WTC11 (cell line): ENCODE results near the gene DPY30. TPM values are rescaled to one million over a fixed set of nuclear protein-coding genes. Genes with fewer than 3 reads are reported as not detected.

ENCODE experiments used
- ATAC-seq: fragments of 200-7000 bp; cut with Tn5 transposase; 2 replicates; pipeline ENCODE4 v1.10.0; 2021; ENCODE audit warnings: mild to moderate bottlenecking, moderate library complexity
- CTCF ChIA-PET: fragments of 300-600 bp; sonication (Branson Sonifier 250); formaldehyde crosslinking; loops from one replicate; lab custom pipeline; 2021; ENCODE audit warnings: antibody characterized with exemption; lab: Charles Lee
- POLR2A ChIA-PET: fragments of 350-600 bp; sonication (Branson Sonifier 250); formaldehyde crosslinking; loops from one replicate; lab custom pipeline; 2021; ENCODE audit warnings: antibody characterized with exemption; lab: Charles Lee
- DNase-seq: peaks from one replicate; pipeline ENCODE4 v3.0.0; 2021; ENCODE audit warnings: low spot score
- H3K27ac Mint-ChIP-seq: 2 replicates; pipeline ENCODE4 v1.8.0; 2021; ENCODE audit warnings: mixed read lengths
- H3K27me3 Mint-ChIP-seq: 2 replicates; pipeline ENCODE4 v1.8.0; 2021; ENCODE audit warnings: low read depth, mild to moderate bottlenecking, moderate library complexity, mixed read lengths
- H3K36me3 Mint-ChIP-seq: 2 replicates; pipeline ENCODE4 v1.8.0; 2021; ENCODE audit warnings: mixed read lengths
- H3K4me1 Mint-ChIP-seq: 2 replicates; pipeline ENCODE4 v1.8.0; 2022; ENCODE audit warnings: mixed read lengths
- H3K4me3 Mint-ChIP-seq: 2 replicates; pipeline ENCODE4 v1.8.0; 2021; ENCODE audit warnings: mild to moderate bottlenecking, moderate library complexity, mixed read lengths
- H3K9me3 Mint-ChIP-seq: 2 replicates; pipeline ENCODE4 v1.8.0; 2021; ENCODE audit warnings: mixed read lengths
- ARID4B ChIP-seq: sonication (generic); formaldehyde crosslinking; IDR thresholded peaks from 2 replicates; pipeline ENCODE4 v1.8.0; 2023; ENCODE audit warnings: missing genetic modification reagents, mild to moderate bottlenecking, borderline replicate concordance
- FOXJ3 ChIP-seq: sonication (generic); formaldehyde crosslinking; IDR thresholded peaks from 2 replicates; pipeline ENCODE4 v1.9.0; 2021; ENCODE audit warnings: missing genetic modification reagents, mild to moderate bottlenecking, borderline replicate concordance
- FOXP4 ChIP-seq: sonication (generic); formaldehyde crosslinking; IDR thresholded peaks from 2 replicates; pipeline ENCODE4 v1.8.0; 2022; ENCODE audit warnings: mild to moderate bottlenecking, missing genetic modification reagents
- GTF2I ChIP-seq: fragments of 250-450 bp; sonication (Bioruptor Pico); conservative IDR thresholded peaks from 2 replicates; pipeline ENCODE4 v1.4.0; 2021; ENCODE audit warnings: mild to moderate bottlenecking
- IRF2 ChIP-seq: sonication (generic); formaldehyde crosslinking; IDR thresholded peaks from 2 replicates; pipeline ENCODE4 v1.8.0; 2022; ENCODE audit warnings: low read depth, missing genetic modification reagents, borderline replicate concordance
- NFYB ChIP-seq: sonication (generic); formaldehyde crosslinking; conservative IDR thresholded peaks from 2 replicates; pipeline ENCODE4 v1.8.0; 2022; ENCODE audit warnings: low read depth, missing genetic modification reagents
- PRDM15 ChIP-seq: sonication (generic); formaldehyde crosslinking; IDR thresholded peaks from 2 replicates; pipeline ENCODE4 v1.8.0; 2022; ENCODE audit warnings: missing genetic modification reagents
- TEAD1 ChIP-seq: sonication (generic); formaldehyde crosslinking; IDR thresholded peaks from 2 replicates; pipeline ENCODE4 v1.8.0; 2022; ENCODE audit warnings: mild to moderate bottlenecking, missing genetic modification reagents
- ZNF219 ChIP-seq: sonication (generic); formaldehyde crosslinking; IDR thresholded peaks from 2 replicates; pipeline ENCODE4 v1.8.0; 2023; ENCODE audit warnings: missing genetic modification reagents, mild to moderate bottlenecking, borderline replicate concordance
- ZNF232 ChIP-seq: sonication (generic); formaldehyde crosslinking; IDR thresholded peaks from 2 replicates; pipeline ENCODE4 v1.8.0; 2022; ENCODE audit warnings: mild to moderate bottlenecking, missing genetic modification reagents
- ZNF396 ChIP-seq: fragments of 250-450 bp; sonication (Bioruptor Pico); IDR thresholded peaks from 2 replicates; pipeline ENCODE4 v1.8.0; 2021; ENCODE audit warnings: mild to moderate bottlenecking, moderate library complexity, borderline replicate concordance
- total RNA-seq: library from RNA; stranded (reverse); gene quantifications from 3 replicates; pipeline ENCODE4 v1.2.3, GENCODE V29; 2021
- TF ChIP-seq, protein P1 (sequence below): sonication (generic); formaldehyde crosslinking; IDR thresholded peaks from 2 replicates; pipeline ENCODE4 v1.8.1; 2023; ENCODE audit warnings: mild to moderate bottlenecking, moderate library complexity, missing genetic modification reagents
- TF ChIP-seq, protein P2 (sequence below): fragments of 250-450 bp; sonication (Bioruptor Pico); IDR thresholded peaks from 2 replicates; pipeline ENCODE4 v1.9.0; 2021; ENCODE audit warnings: mild to moderate bottlenecking, borderline replicate concordance

DPY30 gene
- total RNA-seq, 1 experiment from 2014 or later, result 116 TPM

DNA sequence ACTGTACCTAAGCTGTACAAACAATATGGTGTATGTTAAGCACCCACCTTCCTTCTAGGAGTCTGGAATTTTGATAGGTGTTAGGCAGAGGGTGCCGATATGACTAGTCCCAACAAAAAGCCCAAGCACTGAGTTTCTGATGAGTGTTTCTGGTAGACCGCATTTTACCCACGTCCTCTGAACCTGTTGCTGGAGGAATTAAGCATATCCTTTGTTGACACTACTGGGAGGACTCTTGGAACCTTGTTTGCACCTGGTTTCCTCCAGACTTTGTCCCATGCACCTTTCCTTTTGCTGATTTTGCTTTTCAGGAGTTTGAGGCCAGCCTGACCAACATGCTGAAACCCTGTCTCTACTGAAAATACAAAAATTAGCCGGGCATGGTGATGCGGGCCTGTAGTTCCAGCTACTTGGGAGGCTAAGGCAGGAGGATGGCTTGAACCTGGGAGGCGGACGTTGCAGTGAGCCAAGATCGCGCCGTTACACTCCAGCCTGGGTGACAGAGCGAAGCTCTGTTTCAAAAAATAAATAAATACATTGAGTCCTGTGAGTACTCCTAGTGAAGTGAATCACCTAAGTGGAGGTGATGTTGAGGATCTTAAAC lies 12.3 kb upstream of the DPY30 start:
- Mint-ChIP-seq H3K36me3 (no peaks in the 10 kb centered on the region), H3K9me3 (no peaks in the 10 kb centered on the region), H3K27me3 (no peaks in the 10 kb centered on the region), H3K27ac (no peak overlapping the region), H3K4me1 (no peaks in the 10 kb centered on the region), H3K4me3 (no peak overlapping the region)
- no peak for ATAC-seq
- CTCF ChIA-PET, result interaction anchor here (0.9 kb wide), 1 partner anchor 12 kb away, joined by 5 read pairs; no protein-coding TSS in a partner anchor
- DNase-seq, result no peak
- POLR2A ChIA-PET, result interaction anchor here (1.3 kb wide), 1 partner anchor 11 kb away, joined by 3 read pairs; no protein-coding TSS in a partner anchor
- TF ChIP-seq NFYB (CRISPR knock-in tag) (no peak), ZNF219 (CRISPR knock-in tag) (no peak), PRDM15 (CRISPR knock-in tag) (no peak), FOXJ3 (CRISPR knock-in tag) (no peak), GTF2I (CRISPR knock-in tag) (no peak), TEAD1 (no peak)
- TF ChIP-seq, protein P1, sequence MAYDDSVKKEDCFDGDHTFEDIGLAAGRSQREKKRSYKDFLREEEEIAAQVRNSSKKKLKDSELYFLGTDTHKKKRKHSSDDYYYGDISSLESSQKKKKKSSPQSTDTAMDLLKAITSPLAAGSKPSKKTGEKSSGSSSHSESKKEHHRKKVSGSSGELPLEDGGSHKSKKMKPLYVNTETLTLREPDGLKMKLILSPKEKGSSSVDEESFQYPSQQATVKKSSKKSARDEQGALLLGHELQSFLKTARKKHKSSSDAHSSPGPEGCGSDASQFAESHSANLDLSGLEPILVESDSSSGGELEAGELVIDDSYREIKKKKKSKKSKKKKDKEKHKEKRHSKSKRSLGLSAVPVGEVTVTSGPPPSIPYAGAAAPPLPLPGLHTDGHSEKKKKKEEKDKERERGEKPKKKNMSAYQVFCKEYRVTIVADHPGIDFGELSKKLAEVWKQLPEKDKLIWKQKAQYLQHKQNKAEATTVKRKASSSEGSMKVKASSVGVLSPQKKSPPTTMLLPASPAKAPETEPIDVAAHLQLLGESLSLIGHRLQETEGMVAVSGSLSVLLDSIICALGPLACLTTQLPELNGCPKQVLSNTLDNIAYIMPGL (CRISPR knock-in tag), result no peak

- H3K4me1 Mint-ChIP-seq, result peaks cover 11% of the 10 kb centered on the region
- no peak overlapping the region for H3K27ac Mint-ChIP-seq
- ATAC-seq (no peak), DNase-seq (no peak)
- no peaks in the 10 kb centered on the region for H3K9me3 Mint-ChIP-seq
- H3K36me3 Mint-ChIP-seq, result no peaks in the 10 kb centered on the region
- TF ChIP-seq ZNF396 (no peak), IRF2 (CRISPR knock-in tag) (no peak), ZNF232 (CRISPR knock-in tag) (no peak), ZNF219 (CRISPR knock-in tag) (no peak), ARID4B (CRISPR knock-in tag) (no peak), FOXP4 (CRISPR knock-in tag) (no peak)
- TF ChIP-seq, protein P2, sequence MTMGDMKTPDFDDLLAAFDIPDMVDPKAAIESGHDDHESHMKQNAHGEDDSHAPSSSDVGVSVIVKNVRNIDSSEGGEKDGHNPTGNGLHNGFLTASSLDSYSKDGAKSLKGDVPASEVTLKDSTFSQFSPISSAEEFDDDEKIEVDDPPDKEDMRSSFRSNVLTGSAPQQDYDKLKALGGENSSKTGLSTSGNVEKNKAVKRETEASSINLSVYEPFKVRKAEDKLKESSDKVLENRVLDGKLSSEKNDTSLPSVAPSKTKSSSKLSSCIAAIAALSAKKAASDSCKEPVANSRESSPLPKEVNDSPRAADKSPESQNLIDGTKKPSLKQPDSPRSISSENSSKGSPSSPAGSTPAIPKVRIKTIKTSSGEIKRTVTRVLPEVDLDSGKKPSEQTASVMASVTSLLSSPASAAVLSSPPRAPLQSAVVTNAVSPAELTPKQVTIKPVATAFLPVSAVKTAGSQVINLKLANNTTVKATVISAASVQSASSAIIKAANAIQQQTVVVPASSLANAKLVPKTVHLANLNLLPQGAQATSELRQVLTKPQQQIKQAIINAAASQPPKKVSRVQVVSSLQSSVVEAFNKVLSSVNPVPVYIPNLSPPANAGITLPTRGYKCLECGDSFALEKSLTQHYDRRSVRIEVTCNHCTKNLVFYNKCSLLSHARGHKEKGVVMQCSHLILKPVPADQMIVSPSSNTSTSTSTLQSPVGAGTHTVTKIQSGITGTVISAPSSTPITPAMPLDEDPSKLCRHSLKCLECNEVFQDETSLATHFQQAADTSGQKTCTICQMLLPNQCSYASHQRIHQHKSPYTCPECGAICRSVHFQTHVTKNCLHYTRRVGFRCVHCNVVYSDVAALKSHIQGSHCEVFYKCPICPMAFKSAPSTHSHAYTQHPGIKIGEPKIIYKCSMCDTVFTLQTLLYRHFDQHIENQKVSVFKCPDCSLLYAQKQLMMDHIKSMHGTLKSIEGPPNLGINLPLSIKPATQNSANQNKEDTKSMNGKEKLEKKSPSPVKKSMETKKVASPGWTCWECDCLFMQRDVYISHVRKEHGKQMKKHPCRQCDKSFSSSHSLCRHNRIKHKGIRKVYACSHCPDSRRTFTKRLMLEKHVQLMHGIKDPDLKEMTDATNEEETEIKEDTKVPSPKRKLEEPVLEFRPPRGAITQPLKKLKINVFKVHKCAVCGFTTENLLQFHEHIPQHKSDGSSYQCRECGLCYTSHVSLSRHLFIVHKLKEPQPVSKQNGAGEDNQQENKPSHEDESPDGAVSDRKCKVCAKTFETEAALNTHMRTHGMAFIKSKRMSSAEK, result no peak
- TF ChIP-seq, protein P1 (CRISPR knock-in tag), result no peak
- H3K4me3 Mint-ChIP-seq, result no peak overlapping the region
- POLR2A ChIA-PET, result no interaction called here
- CTCF ChIA-PET, result no interaction called here
- no peaks in the 10 kb centered on the region; the same call in 1 of the 2 replicates for H3K27me3 Mint-ChIP-seq
These were observed 4.0 kb upstream of the DPY30 start for GRCh38 chr2:32043561-32043960.
